Large intestine (tissue), 3 donors: Measurements from ENCODE around the gene TSPAN17. TPM values are rescaled to one million over a fixed set of nuclear protein-coding genes. Genes with fewer than 3 reads are reported as not detected.
A peak's percentile ranks its signal among the peaks of the same experiment; 100 is the strongest.

Experiments
- DNase-seq, 2 donors: peaks; one replicate each; pipeline versions ENCODE4 v3.0.0 to v3.0.0-alpha.2; 2013
- H3K27ac ChIP-seq: one replicate; pipeline ENCODE4 v1.5.1; 2013; ENCODE audit warnings: low read length
- H3K27me3 ChIP-seq: 2 replicates; pipeline ENCODE4 v1.6.1; 2013; ENCODE audit warnings: low read length; ENCODE audit not compliant: control insufficient read depth, insufficient read depth
- H3K36me3 ChIP-seq: 2 replicates; pipeline ENCODE4 v1.6.1; 2013; ENCODE audit warnings: low read length; ENCODE audit not compliant: control insufficient read depth, insufficient read depth
- H3K4me1 ChIP-seq: one replicate; pipeline ENCODE4 v1.6.1; 2013; ENCODE audit warnings: low read length; ENCODE audit not compliant: control insufficient read depth, insufficient read depth
- H3K4me3 ChIP-seq: one replicate; pipeline ENCODE4 v1.5.1; 2013; ENCODE audit warnings: low read length
- H3K9me3 ChIP-seq: one replicate; pipeline ENCODE4 v1.6.1; 2013; ENCODE audit warnings: mild to moderate bottlenecking, low read depth, low read length, moderate library complexity; ENCODE audit not compliant: control insufficient read depth
- WGBS: methylation state at CpG from one replicate; pipeline ENCODE4 v1.1.5; 2013; ENCODE audit warnings: low lambda C conversion rate; ENCODE audit not compliant: insufficient coverage; 5-methylcytosine and 5-hydroxymethylcytosine counted together
- polyA plus RNA-seq: library from polyadenylated mRNA; unstranded; fragments of 120-200 nt; gene quantifications from one replicate; pipeline ENCODE4 v1.2.1, GENCODE V29; 2013

The TSPAN17 gene
- polyA plus RNA-seq, 1 donor, result 25.7 TPM

GRCh38 chr5:176679365-176680225 is 32.3 kb downstream of the TSPAN17 start:
- no peak overlapping the region for H3K4me3 ChIP-seq
- no peak overlapping the region for H3K27ac ChIP-seq
- H3K9me3 ChIP-seq, result no peaks in the 10 kb centered on the region
- H3K4me1 ChIP-seq, result peaks cover 12% of the 10 kb centered on the region
- no peaks in the 10 kb centered on the region for H3K36me3 ChIP-seq
- DNase-seq, result no peak
- WGBS, result no CpG with 5 or more reads among the region's 31 CpGs
- H3K27me3 ChIP-seq, result peaks cover 44% of the 10 kb centered on the region

GRCh38 chr5:176680226-176680563 is 32.9 kb downstream of the TSPAN17 start:
- Histone ChIP-seq H3K27me3 (peaks cover 47% of the 10 kb centered on the region), H3K9me3 (no peaks in the 10 kb centered on the region)
- DNase-seq, result no peak

DNA sequence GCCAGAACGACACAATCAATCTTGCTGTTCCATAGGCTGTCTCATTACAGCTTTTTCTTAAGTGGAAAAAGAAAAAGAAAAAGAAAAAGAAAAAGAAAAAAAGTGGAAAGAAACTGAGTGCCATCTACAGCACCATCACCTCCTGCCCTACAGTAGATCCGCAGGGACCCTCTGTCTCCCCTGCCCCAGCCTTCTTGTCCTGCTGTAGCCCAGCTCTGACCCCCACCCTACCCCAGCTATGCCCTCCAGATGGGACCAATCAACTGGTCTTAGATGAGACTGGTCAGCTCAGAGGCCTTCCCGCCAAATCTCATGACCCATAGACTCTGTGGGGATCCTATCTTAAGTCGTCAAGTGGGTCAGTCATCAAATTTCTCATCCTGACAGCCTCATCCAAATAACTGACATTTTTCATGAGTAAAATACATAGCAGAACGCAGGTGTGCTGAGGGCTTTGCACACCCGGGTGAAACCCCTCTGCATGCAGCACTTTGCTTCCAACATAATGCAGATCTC is 34.8 kb downstream of the TSPAN17 start:
- WGBS, result 100% methylated on average over 1 of the region's 6 CpGs
- peaks cover 47% of the 10 kb centered on the region for H3K27me3 ChIP-seq
- H3K4me1 ChIP-seq, result peaks cover 7% of the 10 kb centered on the region

More at GRCh38 chr5:176680226-176680563, 32.9 kb downstream of the TSPAN17 start:
- H3K4me3 ChIP-seq, result no peak overlapping the region
- peaks cover 12% of the 10 kb centered on the region for H3K4me1 ChIP-seq
- WGBS, result no CpG with 5 or more reads among the region's 33 CpGs
- H3K36me3 ChIP-seq, result no peaks in the 10 kb centered on the region
- H3K27ac ChIP-seq, result no peak overlapping the region

GRCh38 chr5:176685010-176685409 is 37.7 kb downstream of the TSPAN17 start:
- no peak overlapping the region for H3K4me3 ChIP-seq
- no peak overlapping the region for H3K27ac ChIP-seq
- H3K9me3 ChIP-seq, result peaks cover 9% of the 10 kb centered on the region
- peaks cover 37% of the 10 kb centered on the region for H3K27me3 ChIP-seq
- DNase-seq, result no peak
- H3K36me3 ChIP-seq, result no peaks in the 10 kb centered on the region
- H3K4me1 ChIP-seq, result no peaks in the 10 kb centered on the region

More for the DNA sequence above, 34.8 kb downstream of the TSPAN17 start:
- no peak overlapping the region for H3K4me3 ChIP-seq
- no peaks in the 10 kb centered on the region for H3K36me3 ChIP-seq
- peaks cover under 1% of the 10 kb centered on the region for H3K9me3 ChIP-seq
- H3K27ac ChIP-seq, result no peak overlapping the region
- no peak for DNase-seq

- no CpG with 5 or more reads among the region's 10 CpGs for WGBS
- no peak for DNase-seq
- Histone ChIP-seq H3K27me3 (peaks cover 19% of the 10 kb centered on the region), H3K4me3 (no peak overlapping the region), H3K4me1 (no peaks in the 10 kb centered on the region), H3K36me3 (no peaks in the 10 kb centered on the region), H3K9me3 (peaks cover 9% of the 10 kb centered on the region), H3K27ac (no peak overlapping the region)
Measured at GRCh38 chr5:176687247-176687646, 40.0 kb downstream of the TSPAN17 start.

DNA sequence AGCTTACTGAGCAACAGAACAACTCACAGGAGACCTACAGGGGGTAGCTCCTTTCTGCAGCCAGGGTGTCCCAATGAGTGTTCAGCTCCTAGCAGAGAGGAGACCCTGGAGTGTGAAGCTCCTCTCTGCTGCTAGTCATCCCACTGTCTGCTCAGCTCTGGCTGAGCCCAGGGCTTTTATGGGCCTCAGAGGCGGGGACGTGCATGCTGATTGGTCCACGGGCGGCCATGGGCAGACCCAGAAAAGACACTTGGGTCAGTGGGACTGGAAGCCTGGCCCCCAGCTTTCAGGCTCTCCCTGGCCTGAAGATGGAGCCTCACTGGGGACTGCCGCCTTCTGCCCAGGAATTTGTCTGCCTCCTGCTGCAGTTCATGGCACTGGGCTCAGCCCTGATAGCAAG is 40.6 kb downstream of the TSPAN17 start:
- no peak for DNase-seq
- WGBS, result no CpG with 5 or more reads among the region's 5 CpGs
- Histone ChIP-seq H3K4me3 (no peak overlapping the region), H3K36me3 (no peaks in the 10 kb centered on the region), H3K27me3 (peaks cover 19% of the 10 kb centered on the region), H3K9me3 (peaks cover 9% of the 10 kb centered on the region), H3K4me1 (peaks cover 6% of the 10 kb centered on the region), H3K27ac (no peak overlapping the region)

DNA sequence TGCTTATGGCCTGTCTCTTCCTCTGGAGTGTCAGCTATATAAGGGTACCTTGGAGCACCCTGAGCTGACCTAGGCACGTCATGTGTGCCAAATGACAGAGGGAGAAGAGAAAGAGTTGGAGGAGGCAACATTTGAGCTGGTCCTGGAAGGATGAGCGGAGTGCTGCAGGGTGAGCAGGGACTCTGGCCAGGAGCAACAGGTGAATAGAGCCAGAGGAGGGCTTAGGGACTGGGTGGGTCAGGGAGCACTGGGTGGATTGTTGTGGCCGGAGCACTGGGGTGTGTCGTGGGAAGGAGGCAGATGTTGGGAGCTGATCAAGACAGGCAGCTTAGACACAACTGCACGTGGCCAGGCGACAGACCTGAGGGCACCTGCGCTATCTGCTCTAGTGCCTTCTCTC is 43.6 kb downstream of the TSPAN17 start:
- peaks cover 9% of the 10 kb centered on the region for H3K9me3 ChIP-seq
- H3K36me3 ChIP-seq, result no peaks in the 10 kb centered on the region
- peaks cover 9% of the 10 kb centered on the region for H3K4me1 ChIP-seq
- peaks cover 21% of the 10 kb centered on the region for H3K27me3 ChIP-seq
- no peak overlapping the region for H3K4me3 ChIP-seq
- no peak for DNase-seq
- no CpG with 5 or more reads among the region's 7 CpGs for WGBS
- no peak overlapping the region for H3K27ac ChIP-seq

DNA sequence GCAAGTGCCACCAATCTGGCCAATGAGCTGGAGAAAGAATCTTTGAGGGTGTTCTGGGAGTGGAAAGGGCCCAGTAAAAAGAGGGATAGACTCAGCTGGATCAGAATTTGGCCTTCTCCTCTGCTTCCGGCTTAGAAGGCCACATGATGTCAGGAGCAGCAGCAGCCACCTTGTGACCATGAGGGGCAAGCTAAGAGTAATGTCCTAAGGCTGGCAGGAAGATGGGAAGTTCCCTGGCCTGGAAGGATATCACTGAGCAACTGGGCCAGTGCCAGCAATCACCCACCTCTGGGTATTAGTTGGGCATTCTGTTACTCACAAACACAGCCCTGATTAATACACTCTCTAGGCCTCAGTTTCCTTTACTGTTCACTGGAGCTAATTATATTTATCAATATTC is 44.2 kb downstream of the TSPAN17 start:
- Histone ChIP-seq H3K36me3 (no peaks in the 10 kb centered on the region), H3K27ac (no peak overlapping the region), H3K4me3 (no peak overlapping the region), H3K4me1 (peaks cover 9% of the 10 kb centered on the region), H3K9me3 (peaks cover 9% of the 10 kb centered on the region), H3K27me3 (peaks cover 27% of the 10 kb centered on the region)
- no peak for DNase-seq
- WGBS, result no CpG with 5 or more reads among the region's 1 CpG

DNA sequence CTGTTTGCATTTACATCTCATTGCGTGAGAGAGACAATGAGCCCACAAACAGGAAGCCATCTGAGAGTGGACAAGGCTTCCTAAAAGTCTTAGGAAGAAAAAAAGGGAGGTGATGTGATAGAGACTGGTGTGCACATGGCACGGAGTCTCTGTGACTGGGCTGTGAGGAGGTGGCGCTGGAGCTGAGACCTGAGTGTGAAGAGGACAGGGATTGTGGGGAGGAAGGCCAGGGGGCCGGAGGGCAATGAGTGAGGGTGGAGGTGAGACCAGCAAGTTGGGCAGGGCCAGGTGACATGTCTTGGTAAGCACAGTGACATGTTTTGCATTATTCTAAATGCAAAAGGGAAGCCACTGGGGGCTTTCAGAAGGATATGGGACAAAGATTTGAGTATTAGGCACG is 45.0 kb downstream of the TSPAN17 start:
- Histone ChIP-seq H3K36me3 (no peaks in the 10 kb centered on the region), H3K27ac (no peak overlapping the region), H3K27me3 (peaks cover 31% of the 10 kb centered on the region), H3K4me3 (no peak overlapping the region), H3K4me1 (peaks cover 9% of the 10 kb centered on the region), H3K9me3 (peaks cover 6% of the 10 kb centered on the region)
- WGBS, result 70% methylated on average over 1 of the region's 5 CpGs
- no peak for DNase-seq

DNA sequence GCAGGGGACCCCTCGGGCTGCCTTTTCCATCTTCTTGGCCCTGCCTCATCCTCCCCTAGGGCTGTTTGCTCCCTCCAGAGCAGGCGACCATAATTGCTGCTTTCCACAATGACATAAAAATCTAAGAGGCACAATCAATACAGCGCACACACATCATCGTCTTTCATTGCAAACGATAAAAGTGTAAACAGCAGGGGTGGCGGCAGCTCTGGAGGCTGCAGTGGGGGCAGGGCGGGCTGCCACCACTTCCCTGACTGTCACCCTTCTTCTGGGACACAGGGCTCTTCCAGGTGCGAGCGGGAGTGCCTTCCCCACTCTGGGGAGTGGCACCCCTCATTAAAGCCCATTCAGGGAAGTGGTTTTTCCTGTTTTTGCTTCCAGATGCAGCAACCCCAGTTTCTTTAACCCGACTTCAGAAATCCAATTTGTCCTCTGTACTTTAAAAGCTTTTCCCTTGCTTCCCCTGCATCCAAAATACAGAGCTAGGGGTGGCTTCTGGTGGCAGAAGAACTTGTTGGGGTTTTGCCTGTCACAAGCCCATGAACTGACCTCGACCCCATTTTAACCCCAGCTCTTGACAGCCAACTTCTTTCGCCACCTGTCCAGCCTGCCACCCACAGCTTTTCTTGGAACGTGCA is 45.7 kb downstream of the TSPAN17 start:
- WGBS, result 5% methylated on average over 4 of the region's 13 CpGs
- peak; percentile 38 to 69 for DNase-seq
- H3K27me3 ChIP-seq, result peaks cover 36% of the 10 kb centered on the region

More for the DNA sequence above, 45.7 kb downstream of the TSPAN17 start:
- Histone ChIP-seq H3K9me3 (peaks cover 4% of the 10 kb centered on the region), H3K4me1 (peaks cover 9% of the 10 kb centered on the region), H3K36me3 (no peaks in the 10 kb centered on the region), H3K4me3 (no peak overlapping the region), H3K27ac (no peak overlapping the region)
